ENCODE measurements around the gene MYL12A. TPM values are rescaled to one million over a fixed set of nuclear protein-coding genes. Genes with fewer than 3 reads are reported as not detected.

Gene MYL12A
- total RNA-seq, 1 experiment from 2014 or later, result 284 TPM

GRCh38 chr18:3205239-3205638, 42.4 kb upstream of the MYL12A start:
- Histone ChIP-seq H3K9ac (ENCODE audit: extremely low read depth, insufficient read length, low read length) (no peak overlapping the region), H2BK15ac (ENCODE audit: low read depth, low read length) (no peak overlapping the region), H3K79me1 (ENCODE audit: insufficient read depth, low read depth, low read length, poor library complexity, severe bottlenecking) (no peaks in the 10 kb centered on the region), H4K91ac (ENCODE audit: insufficient read length, low read depth, low read length) (no peak overlapping the region), H3K14ac (ENCODE audit: insufficient read depth, low read length) (no peak overlapping the region), H2AFZ (ENCODE audit: low read length) (no peak overlapping the region), H3K23ac (ENCODE audit: insufficient read length, low read depth, low read length) (no peak overlapping the region), H4K8ac (replicated peaks; ENCODE audit: insufficient read length, low read depth, low read length) (no peak overlapping the region), H2BK20ac (ENCODE audit: low read depth, low read length, poor library complexity, severe bottlenecking) (no peak overlapping the region), H3K27me3 (ENCODE audit: insufficient read depth, low read length) (no peaks in the 10 kb centered on the region), H4K20me1 (ENCODE audit: control insufficient read depth, insufficient read depth, insufficient read length) (no peaks in the 10 kb centered on the region), H3K4me1 (ENCODE audit: insufficient read depth, low read length) (no peaks in the 10 kb centered on the region), H3K9me3 (ENCODE audit: control insufficient read depth, low read depth, low read length) (no peaks in the 10 kb centered on the region), H3K56ac (ENCODE audit: insufficient read length, low read depth, low read length) (no peak overlapping the region), H3K4ac (ENCODE audit: low read depth, low read length) (no peak overlapping the region), H3K27ac (ENCODE audit: insufficient read length, low read depth, low read length) (no peak overlapping the region), H2AK5ac (ENCODE audit: insufficient read length, low read length) (no peak overlapping the region), H2BK12ac (ENCODE audit: insufficient read length, low read depth, low read length) (no peak overlapping the region), H2BK120ac (ENCODE audit: low read depth, low read length, poor library complexity, severe bottlenecking) (no peak overlapping the region), H3K18ac (ENCODE audit: insufficient read length, low read depth, low read length) (no peak overlapping the region), H3K4me2 (ENCODE audit: insufficient read depth, insufficient read length, low read length) (no peak overlapping the region), H3K23me2 (ENCODE audit: insufficient read length, low read depth, low read length, poor library complexity, severe bottlenecking) (no peaks in the 10 kb centered on the region), H4K5ac (ENCODE audit: insufficient read length, low read depth, low read length) (no peak overlapping the region), H2BK5ac (ENCODE audit: insufficient read length, low read length) (no peak overlapping the region), H3K79me2 (ENCODE audit: insufficient read depth, low read length) (no peaks in the 10 kb centered on the region), H3T11ph (ENCODE audit: low read length) (no peak overlapping the region)
- no peak overlapping the region for H3K4me3 Mint-ChIP-seq
- H3K4me1 Mint-ChIP-seq, result peaks cover 0 to 2% of the 10 kb centered on the region in 2 experiments; a peak in 1 of 4 replicates
- peaks cover 0 to 4% (median 2%) of the 10 kb centered on the region in 3 experiments; a peak in 4 of 7 replicates for H3K36me3 Mint-ChIP-seq (ENCODE audit: insufficient read depth in 1 of 3, low read depth in 3 of 3)
- H3K27ac Mint-ChIP-seq, result no peak overlapping the region
- no peak for DNase-seq
- H3K27me3 Mint-ChIP-seq (ENCODE audit: low read depth), result no peaks in the 10 kb centered on the region
- peaks cover 4 to 5% of the 10 kb centered on the region in 2 experiments; a peak in 3 of 5 replicates for H3K9me3 Mint-ChIP-seq
- no peak for TF ChIP-seq CTCF (conservative IDR thresholded peaks at IDR 0.05)
